NCI-H345 treated with DMSO at 0.1 percent for 48 hours (cell line): ENCODE data around the gene PPP1R1C.
"Not testable (repeated sequence)": the region's sequence is repeated elsewhere in the genome, so short reads cannot be mapped to it uniquely, and the experiment has no call there.

Source experiments
- DNase-seq: peaks from one replicate; lab custom pipeline; 2025; ENCODE audit not compliant: unreplicated experiment; lab: John Stamatoyannopoulos, UW

The PPP1R1C gene

DNA sequence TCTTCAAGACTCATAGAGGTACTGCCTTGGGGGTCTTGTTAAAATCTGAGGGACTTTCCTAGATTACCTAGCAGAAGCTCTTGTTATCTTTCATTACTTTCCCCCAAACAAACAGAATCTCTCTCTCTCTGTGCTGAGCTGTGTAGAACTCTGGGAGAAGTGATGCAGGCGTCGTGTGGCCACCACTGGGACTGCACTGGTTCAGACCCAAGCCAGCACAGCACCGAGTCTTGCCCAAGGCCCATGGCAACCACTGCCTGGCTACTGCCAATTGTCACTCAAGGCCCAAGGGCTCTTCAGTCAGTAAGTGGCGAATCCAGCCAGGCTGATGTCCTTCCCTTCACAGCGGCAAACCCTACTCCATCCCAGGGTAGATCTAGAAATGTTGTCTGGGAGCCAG is 28.6 kb downstream of the PPP1R1C start:
- no peak for DNase-seq

DNA sequence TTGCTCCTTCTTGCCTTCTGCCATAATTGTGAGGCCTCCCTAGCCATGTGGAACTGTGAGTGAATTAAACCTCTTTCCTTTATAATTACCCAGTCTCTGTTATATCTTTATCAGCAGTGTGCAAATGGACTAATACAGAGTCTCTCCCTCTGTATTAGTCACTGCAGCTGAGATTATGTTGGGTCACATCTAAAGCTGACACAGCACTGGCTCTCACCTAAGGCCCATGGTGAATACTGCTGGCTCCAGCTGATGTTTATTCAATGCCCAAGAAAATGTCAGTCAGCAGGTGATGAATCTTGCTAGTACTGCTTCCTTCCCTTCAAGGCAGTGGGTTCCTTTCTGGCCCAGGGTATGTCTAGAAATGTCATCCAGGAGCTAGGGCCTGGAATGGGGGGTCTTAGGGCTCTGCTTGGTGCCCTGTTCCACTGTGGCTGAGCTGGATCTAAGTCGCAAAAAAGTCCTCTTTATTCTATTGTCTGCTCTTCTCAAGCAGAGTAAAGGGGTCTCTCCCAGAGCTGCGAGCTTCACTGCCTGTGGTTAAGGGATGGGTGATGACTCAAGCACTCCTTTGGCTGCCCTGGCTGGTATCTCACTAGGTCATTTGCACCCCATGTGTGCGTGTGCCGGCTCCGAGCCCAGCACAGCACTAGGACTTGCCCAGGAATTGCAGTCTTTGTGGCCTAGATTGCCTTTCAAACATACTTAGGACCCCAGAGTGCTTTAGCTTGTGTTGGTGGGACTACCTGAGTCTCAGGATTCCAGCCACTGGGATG is 29.9 kb downstream of the PPP1R1C start:
- DNase-seq = no peak

DNA sequence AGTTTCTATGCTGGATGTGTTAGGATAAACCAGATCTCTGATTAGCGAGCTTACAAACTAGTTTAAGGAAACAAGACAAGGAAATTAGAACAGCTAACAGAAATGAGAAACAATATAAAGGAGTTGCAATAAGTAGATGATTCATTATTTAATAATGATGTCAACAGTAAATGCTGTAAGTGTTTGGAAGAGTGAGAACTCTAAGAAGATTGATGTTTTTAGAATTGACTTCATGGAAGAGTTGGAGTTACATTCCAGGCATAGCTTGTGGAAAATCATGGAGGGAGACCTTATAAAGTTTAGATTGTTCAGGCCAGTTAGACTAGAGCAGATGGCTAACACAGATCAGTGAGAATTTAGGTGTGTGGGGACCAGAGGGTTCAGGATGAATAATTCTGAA is 32.6 kb downstream of the PPP1R1C start:
- DNase-seq = no peak

DNA sequence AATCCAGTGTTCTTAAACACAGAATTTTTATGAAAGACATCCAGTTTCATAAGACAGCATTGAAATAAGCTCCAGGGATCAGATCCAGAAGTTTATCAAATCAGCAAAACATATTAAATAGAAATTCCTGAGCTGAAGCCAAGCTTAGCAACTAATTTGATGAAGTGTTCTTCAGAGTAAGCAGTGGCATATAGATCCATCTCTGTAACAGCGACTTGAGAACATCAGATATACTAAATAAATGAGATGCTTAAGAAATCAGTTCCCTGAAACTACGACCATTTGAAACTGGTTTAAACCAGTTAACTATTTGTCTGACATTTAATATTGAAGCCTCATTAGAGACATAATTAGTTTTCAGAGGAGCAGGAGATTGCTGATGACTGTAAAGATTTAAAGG is 34.1 kb downstream of the PPP1R1C start:
- no peak for DNase-seq

DNA sequence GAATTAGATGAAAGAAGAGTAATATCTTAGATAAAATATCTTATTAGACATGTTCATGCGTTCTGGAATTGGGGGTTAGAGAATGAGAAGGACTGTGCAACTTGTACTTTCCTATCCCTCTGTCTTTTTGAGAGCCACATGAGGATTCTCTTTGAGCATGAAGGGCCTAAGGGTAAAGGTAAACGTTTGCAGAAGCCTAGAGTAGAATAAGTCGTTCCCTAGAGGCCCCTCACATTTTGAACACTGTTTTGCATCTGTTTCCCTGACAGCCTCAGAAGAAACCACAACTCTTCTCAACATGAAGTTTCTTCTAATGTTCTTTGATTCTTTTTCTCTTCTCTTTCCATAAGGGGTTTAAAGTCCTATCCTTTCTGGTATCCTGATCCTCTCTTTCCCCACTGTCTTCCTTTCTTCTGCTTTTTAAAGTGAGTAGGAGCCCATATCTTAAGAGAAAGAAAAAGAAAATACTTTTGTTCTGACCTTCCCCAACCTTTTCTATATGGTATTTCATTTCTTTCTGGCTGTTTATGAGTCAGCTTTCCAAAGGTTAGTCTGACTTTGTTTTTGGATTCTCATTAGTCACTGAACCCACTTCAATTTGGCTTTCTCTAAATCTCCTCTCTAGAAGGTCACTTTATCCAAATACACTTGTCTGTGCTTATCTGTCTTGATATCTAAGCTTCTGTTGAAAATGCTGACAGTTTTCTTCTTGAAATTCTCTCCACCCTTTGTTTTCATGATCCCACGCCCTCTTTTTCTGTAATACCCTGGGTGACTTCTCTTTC is 34.8 kb downstream of the PPP1R1C start:
- peak; percentile 3 for DNase-seq

DNA sequence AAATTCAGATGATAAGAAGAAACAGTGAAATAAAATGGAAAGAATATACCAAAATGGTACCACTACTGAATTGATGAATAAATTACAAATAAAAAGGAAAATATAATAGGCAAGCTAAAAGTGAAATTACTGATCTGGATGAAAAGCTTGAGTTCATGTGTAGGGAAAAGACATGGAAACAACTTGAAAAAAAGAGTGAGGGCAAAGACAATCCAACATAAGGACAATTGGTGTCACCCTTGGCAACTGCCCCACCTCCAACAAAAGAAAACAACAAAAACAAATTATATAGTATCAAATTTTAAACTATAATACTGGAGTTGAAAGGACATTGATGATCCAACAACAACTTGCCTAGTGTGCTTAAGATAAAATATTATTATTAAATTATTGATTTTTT is 37.6 kb downstream of the PPP1R1C start:
- DNase-seq = no peak

DNA sequence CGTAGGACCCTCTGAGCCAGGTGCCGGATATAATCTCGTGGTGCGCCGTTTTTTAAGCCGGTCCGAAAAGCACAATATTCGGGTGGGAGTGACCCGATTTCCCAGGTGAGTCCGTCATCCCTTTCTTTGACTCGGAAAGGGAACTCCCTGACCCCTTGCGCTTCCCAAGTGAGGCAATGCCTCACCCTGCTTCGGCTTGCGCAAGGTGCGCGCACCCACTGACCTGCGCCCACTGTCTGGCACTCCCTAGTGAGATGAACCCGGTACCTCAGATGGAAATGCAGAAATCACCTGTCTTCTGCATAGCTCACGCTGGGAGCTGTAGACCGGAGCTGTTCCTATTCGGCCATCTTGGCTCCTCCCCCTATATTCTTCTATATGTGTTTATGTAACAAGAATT is 45.2 kb downstream of the PPP1R1C start:
- DNase-seq = not testable (repeated sequence)

DNA sequence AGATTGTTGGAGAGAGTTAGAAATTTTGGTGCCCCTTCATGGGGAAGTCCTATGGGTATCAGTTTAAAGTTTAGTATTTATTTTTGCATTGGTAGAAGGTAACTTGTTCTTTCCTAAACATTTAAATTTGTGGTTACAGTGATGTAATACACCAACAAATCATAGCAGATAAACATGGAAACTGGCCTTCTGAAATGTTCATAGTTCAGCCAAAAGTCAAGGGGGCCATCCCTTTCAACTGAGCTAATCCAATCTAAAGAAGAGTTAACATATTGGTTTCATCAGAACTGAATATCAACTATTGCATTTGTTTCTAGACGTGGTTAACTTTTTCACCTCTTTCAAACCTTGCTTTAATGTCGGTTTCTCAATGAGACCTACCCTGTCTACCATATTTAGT is 46.3 kb downstream of the PPP1R1C start:
- no peak for DNase-seq

DNA sequence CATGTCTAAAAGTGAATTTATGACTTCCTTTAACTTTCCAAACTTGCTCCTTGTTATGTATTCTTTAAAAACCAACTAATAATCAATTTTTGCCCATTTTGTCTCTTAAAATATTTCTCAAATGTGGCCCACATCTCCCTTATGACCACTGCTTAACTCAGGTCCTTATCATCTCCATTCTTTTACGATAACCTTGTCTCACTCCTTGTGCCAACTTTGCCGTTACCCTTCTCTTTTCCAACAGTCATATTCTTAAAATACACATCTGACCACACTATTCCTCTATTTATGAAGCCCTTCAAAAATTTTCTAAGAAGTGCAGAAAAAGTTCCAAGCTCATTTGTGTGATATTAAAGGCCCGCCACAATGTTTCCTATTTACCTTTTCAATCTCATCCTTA is 47.8 kb downstream of the PPP1R1C start:
- DNase-seq = no peak

DNA sequence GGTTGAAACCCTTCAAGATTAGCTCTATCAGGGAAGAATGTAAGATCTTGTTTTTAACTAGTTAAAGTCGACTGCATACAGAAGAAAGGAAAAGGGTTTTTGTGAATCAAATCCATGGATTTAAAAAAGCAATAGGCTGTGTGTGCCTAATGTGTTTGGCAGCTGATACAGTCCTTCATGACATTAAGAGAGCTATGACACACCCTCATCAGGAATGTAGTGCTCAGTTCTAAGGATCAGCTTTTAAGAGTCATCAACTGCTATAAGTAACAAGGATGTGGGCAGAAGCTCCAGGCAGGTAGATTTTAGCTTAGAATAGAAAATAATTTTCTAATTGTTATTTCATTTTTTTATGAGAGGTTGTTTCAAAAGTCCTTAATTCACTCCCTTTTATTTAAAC is 52.9 kb downstream of the PPP1R1C start:
- no peak for DNase-seq

DNA sequence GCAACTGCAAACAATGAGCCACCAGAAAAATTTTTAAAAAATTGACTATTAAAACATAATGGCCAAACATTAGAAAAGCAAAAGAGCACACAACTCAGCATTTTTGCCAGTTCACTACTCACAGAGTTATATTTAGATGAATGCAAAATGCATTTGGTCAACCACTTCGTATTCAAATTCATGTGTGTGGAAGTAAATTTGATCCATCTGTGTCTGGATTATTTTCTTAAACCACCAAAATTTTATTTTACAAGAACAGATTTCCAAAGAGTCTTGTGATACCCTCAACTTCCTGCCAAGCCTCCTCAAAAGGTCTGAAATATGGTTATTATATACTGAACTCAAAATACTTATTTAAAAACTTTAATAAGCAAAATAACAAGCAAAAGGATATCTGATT is 57.4 kb downstream of the PPP1R1C start:
- DNase-seq = no peak

DNA sequence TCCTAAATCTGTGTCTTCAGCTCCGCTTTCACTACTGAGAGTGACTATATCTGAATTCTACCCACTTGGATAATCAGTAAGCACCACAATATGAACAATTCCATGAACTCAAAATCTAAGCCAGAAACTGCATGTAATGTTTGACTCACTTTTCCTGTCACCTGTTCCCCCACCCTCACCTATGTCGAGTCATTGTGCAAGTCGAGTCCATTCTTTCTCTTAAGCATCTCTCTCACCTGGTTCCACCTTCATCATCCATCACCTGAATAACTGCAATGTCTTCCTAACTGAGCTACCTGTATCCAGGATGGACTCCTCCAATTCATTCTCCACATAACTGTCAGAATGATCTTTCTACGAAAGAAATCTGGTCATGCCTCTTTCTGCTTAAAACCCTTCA is 58.2 kb downstream of the PPP1R1C start:
- DNase-seq = no peak

DNA sequence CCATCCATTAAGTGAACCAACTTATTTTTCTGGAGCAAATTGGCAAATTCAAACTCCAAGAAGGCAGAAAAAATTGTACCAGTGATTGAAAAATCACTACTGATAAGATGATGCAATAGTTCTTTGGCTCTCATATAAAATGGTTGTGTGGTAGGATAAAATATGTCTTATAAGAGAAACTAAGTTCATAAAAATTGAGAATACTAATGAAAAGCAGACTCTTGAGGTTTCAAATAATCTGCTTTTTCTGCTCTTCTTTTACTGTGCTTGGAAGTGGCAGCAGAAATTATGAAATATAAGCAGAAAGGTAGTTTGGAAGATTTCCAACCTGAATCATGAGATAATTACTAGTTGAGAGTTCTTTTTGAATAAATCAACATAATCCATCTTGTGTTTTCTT is 61.9 kb downstream of the PPP1R1C start:
- no peak for DNase-seq

DNA sequence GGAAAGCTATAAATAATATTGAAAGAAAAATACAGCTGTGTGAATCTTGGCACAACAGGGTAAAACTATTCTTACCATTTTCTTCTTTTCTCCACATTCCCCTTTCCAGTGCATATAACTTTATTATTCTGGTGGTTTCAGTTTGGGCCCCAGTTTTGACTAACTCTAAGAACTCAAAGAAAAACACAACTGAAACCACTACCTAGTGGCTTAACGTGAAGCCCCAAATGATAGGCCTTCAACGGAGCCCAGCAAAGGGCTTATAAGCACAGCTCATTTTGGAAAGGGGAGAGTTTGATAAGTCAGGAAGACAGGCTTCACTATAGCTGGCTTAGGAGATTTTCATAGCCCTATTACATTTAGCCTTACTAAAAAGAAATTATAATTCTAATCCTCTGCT is 62.4 kb downstream of the PPP1R1C start:
- DNase-seq = no peak

DNA sequence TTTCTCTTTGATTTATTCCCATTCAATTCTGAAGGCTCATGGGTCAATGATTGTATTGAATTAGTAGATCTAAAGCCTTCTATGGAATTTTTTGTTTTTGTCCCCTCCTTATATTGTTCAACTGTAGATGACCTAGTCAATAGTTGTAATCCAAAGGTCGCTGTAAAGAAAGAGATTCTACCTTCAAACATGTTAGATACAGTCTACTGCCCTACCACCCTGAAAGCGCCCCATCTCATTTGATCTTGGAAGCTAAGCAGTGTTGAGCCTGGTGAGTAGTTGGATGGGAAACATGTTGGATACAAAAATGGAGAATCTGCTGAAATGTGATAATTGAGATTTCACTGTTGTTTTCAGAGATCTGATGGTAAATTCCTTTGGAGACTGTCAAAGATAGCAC is 63.0 kb downstream of the PPP1R1C start:
- no peak for DNase-seq

DNA sequence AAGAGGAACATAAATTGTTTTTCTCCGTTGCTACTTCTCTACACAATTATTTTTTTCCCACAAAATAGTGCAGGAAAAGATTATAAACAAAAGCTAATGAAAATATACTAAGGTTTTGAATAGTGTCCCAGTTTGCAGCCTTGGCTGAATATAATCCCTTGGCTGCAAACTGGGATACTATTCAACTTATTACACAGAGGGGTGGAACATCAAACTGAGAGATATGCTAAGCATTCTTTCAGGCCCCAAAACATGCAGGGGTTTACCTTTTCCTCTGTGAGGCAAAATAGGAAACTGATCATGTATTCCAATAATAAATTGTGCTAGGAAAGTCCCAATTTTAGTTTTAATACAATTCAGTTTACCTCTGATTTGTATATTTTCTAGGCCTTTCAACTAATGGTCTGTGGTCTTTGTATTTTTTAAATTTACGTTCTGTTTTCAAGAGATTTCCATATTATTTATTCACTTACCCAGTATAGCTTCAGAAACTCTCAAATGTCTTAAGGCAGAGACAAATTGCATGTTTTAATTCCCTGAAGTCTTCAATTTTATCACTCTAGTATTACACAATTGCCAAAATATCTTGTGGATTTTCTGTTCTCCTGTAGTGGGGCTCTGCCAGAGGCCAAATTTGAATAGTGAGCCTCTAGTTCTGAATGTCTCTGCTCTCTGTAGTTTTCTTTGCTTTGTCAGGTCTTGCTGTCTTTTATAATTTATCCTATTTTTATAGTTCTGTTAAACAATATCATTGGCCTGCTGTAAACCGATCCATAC is 63.9 kb downstream of the PPP1R1C start:
- no peak for DNase-seq

DNA sequence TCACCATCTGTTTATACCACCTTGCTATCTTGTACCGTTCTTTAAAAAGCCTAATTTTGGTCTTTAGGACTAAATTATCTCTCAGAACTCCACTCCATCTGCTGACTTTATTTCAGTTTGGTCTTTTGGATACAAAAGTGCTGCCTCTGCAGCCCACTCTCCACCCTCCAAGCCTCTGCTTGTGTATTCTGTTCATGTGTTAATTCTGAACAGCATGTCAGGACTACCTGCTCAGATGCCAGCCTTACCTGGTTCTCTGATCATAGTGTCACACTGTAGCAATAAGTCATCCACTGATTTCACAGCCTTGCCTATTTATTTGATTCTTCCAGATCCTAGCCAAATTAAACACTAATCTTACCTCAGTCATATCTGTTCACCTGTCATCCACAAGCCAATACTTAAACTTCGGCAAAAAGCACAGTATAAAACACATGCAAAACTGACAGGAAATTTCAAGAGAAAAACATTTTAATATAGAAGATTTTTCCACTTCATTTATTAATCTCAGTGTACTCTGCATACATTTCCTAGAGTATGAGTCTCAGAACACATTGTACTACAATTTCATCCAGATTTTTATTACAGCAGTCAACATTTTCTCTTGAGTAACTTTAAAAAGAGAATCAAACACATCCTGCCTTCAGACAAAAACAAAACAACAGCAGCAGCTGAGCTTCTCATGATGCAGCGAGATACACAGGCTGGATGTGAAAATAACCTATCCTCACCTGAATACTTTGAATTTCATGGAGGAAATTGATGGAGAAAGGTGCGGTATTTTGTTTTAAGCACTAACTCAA is 64.9 kb downstream of the PPP1R1C start:
- no peak for DNase-seq

DNA sequence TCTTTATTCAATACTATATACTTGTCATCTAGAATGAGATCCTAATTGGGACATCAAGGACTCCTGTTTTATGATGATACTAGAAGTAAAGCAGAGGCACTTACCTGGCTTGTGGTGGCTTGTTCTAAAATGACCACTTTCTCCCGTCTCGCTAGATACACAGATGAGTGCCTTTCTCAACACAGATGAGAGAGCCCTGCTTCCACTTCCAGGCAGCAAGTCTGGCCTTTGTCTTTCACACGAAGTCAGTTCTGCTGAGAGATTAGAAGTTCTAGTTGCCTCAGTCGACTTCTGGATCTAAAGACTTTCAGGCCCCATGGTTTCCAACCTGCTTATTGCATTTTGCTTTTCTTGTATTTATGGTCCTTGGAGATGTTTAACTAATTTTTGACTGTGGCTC is 70.3 kb downstream of the PPP1R1C start:
- DNase-seq = no peak

DNA sequence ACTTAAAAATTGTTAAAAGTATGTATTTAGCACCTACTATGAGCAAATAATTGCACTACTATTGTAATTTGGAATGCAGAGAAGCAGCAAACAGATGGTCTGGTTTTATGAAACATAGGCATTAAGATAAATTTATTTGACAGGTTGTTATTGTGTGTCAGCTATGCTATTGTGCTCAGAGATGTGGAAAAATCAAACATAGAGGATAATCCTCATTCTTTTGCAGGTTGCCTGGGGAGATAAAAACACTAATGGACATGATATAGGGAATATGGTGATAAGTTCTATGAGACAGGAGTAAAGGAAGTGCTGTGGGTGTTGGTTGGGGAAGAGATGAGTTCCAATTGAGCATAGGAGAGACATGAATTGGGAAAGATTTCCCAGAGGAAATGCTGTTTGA is 71.3 kb downstream of the PPP1R1C start:
- no peak for DNase-seq

DNA sequence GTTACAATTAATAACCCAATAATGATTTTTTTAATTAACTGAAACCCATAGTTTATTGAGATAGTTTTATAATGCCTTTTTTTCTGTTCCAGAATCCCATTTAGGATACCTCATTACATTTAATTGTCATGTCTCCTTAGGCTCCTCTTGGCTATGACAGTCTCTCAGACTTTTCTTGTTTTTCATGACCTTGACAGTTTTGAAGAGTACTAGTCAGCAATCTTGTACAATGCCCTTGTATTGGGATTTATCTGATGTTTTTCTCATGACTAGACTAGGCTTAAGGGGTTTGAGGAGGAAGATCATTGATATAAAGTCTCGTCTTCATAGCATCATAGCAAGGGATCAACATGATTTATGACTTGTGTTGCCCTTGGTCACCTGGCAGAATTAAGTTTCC is 72.4 kb downstream of the PPP1R1C start:
- DNase-seq = no peak

DNA sequence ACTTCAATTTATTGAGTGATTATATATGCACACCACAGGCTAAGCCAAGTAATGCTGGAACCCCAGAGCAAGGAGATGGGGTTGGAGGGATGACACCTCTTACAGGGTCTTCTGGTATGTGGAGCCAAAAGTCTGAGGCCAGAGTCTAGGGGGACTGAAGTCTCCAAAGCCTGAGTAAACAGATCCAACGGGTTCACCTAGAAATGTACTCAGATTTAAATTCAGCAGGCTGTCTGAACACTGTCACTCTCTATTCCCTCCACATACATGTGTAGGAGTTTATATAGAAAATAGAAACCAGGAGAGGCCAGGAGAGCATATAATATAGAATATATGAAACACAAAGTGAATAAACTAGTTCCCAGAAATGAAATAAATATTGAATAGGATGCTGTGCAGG is 76.1 kb downstream of the PPP1R1C start:
- no peak for DNase-seq
